Measurements from ENCODE around the gene SLC17A9.

Gene SLC17A9

GRCh38 chr20:62969939-62970306, 17.4 kb downstream of the SLC17A9 start:
- no peak for DNase-seq

DNA sequence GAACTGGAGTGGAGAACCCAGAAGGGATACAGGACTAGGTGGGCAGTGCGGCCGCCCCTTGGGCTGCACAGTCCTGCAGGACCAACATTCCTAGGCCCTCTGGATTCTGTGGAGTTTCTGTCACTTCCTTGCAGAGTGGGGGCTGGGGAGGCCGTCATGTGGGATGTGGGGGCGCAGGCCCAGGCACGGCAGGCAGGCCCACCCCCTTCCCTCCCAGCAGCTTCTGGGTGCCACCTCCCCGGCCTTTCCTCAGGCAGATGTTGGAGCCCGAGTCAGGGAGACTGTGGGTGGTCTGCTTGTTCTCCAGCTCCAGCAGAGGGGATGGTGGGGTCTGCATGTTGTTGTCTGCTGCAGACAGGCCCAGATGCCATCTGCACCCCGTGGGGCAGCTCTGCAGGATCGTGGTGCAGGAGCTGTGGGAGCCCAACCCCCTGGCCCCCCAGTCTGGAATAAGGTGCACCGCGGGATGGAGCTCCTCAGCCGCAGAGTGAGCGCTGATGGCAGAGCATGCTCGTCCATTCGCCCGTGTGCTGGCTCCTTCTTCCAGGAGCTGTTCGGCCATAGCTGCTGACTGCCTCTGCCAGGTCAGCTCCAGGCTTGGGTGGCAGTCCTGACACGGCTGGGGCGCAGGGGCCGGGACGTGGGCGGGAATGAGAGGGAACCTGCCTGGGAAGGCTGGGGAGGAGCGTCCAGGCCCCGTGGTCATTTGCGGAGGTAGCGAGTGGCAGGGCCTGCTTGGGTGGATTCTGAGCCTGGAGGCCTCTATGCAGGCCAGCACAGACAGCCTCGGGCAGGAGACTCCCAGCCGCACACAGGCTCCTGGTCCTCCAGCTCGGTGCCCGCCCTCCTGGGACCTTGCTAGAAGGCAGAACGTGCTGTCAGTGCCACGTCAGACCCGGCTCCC, 18.1 kb downstream of the SLC17A9 start:
- no peak for DNase-seq

GRCh38 chr20:62971211-62971949, 18.9 kb downstream of the SLC17A9 start:
- DNase-seq = no peak

DNA sequence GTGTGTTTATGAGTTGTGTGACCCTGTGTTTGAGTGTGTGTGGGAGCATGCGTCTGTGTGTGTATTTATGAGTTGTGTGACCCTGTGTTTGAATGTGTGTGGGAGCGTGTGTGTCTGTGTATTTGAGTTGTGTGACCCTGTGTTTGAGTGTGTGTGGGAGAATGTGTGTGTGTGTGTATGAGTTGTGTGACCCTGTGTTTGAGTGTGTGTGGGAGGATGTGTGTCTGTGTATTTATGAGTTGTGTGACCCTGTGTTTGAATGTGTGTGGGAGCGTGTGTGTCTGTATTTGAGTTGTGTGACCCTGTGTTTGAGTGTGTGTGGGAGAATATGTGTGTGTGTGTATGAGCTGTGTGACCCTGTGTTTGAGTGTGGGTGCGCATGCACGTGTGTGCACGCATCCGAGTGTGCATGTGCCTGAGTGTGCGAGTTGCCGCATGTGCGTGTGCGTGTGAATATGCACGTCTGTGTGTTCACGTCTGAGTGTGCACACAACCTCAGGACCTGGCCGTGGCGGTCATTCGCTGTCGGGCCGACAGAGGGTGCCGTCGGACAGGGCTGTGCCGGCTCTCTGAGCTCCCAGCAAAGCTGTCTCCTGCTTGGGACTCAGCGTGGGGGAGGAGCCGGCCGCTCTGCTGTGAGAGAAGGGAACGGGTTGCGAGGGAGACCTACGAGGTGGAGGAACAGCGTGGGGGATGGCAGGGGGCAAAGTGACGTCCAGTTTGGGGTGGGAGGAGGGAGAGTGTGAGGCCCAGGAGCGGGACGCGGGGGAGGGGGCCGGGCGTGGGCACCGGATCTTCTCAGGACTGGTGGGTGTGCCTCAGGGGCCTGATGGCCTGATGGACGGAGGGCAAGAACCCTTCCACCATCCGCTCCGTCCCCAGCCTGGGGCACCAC, 19.7 kb downstream of the SLC17A9 start:
- peak; percentile 85 to 87 for DNase-seq

GRCh38 chr20:62972845-62973745, 20.6 kb downstream of the SLC17A9 start:
- DNase-seq = no peak

DNA sequence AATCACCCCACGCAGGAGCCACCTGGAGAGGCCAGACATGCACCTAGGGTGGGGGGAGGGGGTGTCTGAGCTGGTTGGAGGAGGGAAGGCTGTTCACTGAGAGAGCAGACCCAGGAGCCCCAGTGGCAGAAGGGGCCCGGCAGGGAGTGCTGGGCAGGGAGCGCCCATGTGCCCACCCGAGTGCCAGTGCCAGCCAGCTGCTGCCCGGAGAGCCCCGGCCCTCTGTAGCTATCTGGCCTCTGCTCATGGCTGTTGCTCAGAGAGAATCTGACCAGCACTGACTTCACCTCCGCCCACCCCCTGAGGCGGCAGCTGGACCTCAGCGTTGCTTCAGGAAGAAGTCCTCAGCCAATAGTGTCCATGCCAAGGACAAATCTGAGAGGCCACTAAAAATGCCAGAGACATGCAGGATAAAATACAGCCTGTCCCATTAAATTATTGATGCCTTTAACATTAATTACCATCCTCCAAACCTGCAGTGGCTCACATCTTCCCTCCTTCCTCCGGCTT, 22.8 kb downstream of the SLC17A9 start:
- DNase-seq = no peak

- no peak for DNase-seq
These were observed 23.5 kb downstream of the SLC17A9 start for GRCh38 chr20:62975812-62976508.

- no peak for DNase-seq
These were observed 24.4 kb downstream of the SLC17A9 start for GRCh38 chr20:62976886-62977285.

GRCh38 chr20:62977613-62978560, 25.4 kb downstream of the SLC17A9 start:
- peak; percentile 79 to 84 for DNase-seq

GRCh38 chr20:62978561-62978943, 26.0 kb downstream of the SLC17A9 start:
- no peak for DNase-seq

DNA sequence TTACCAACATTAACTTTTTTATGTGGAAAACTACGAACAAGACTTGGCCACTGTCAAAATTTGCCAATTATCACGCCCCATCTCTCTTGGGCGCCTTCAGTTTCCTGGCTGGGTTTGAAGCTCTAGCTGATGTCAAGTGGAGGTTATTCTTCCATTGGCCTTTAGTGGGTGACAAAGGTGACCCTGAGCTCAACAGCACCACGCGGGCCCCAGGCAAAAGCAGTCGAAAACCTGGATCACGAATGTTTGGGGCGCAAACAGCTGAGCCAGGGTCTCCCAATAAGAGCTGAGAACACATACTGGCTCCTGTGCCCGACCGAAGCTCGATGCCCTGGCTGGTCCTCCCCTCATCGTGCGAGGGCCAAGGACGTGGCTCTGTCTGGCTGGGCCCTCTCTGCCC, 26.8 kb downstream of the SLC17A9 start:
- DNase-seq = no peak

DNA sequence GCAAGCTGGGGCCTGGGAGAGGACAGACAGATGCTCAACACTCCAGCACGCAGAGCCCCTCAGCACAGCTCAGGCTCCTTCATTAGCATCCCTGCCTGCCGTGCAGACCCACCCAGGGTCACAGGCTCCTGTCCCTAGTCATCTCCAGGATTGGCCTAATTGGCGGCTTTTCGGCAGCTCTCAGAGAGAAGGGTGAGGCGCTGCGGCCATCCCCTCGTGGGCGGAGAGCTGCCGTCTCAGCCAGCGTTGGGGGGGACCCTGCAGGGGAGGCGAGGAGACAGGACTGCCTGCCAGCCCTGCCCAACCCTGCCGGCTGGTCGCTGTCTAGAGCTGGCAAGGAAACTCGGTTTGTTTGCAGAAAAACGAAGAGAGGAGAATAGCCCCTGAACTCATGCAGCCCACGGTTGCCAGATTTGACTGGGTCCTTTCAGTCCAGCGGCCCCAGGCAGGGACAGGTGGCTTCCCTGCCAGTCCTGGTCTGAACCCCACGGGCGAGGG, 27.4 kb downstream of the SLC17A9 start:
- DNase-seq = no peak

DNA sequence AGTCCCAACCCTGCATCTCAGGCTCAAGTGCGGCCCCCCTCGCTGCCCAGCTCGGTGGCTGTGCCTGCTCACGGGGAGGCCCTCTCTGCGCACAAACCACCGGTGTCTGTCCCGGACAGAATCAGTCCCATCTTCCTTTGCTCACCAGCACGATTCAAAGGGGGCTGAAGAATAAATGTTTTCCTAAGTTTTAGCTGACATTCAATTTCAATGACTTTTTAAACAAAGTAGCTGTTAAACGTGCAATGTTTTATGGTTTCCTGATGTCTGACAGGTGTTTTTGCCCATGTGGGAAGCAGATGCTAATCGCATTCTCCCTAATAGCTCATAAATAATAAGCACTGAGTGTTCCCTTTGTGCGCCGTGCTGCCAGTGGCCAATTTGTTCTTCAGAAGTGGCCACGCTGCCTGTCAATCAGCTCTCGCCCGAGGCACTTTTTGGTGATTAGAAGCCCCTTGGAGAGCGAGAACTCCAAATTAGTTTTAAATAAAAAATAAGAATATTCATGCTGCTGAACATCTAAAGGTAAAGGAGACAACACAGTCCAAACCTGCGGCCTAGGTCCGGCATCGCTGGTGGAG, 28.0 kb downstream of the SLC17A9 start:
- no peak for DNase-seq

DNA sequence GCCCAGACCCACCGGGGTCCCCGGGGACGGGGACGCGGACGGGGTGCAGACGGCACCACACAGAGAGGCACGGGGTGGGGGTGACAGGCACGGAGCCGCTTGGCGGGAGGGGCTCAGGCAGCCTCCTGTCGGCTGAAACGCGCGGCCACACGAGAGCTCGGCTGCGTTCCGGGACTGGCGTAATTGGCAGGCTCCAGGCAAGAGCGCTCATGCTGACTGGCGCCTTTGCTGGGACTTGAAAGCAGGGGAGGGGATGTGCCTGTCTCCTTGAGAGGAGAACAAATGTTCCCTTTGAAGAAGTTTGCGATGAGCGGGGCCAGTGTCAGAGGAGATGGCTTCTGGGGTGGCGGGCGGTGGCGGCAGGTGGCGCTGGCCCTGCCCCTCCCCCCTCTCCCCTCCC, 28.5 kb downstream of the SLC17A9 start:
- peak; percentile 29 to 35 for DNase-seq

DNA sequence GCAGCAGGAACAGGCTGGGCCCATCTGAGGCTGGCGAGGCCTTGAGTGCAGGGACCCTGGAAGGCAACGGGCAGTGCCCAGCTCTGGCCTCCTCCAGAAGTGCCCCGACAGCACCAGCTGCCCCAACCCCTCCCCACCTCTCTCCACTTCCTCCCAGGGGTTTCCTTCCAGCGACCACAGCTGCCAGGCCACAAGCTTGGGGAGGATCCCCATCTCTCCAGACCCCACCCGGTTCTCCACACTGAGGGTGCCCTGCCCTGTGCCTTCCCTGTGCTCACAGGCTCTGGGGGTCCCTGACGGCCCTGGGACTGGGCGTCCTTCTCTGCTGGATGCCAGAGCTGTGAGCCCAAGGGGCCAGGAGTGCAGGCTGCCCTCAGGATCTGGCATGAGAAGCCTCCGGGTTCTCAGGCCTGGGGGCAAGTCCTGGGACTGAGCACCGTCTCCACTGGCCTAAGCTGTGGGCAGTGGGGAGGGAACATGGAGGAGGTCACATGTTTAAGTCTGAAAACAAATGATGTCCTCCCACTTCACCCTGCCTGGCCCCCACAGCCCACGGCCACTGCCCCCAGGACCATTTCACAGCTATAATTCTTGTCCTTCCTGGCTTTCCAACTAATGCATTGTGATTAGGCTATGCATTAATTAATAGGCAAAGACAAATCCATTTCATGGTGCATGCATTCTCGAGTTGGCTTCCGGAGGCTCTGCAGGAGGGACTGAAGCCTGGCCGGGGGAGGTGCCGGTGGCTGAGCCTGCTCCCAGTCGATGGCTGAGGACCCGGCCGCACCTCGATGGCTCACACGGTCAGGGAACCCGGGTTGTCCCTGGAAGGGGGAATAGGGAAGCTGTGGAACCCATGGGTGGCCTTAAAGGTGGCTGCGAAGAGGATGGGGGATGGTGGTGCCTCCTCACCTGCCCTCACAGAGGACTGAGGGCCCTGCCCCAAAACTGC, 29.9 kb downstream of the SLC17A9 start:
- DNase-seq = no peak

- DNase-seq = no peak
These were observed 30.7 kb downstream of the SLC17A9 start for GRCh38 chr20:62983210-62983609.

- DNase-seq = no peak
These were observed 32.3 kb downstream of the SLC17A9 start for GRCh38 chr20:62984666-62985443.
